NCI-H1436 treated with DMSO at 0.1 percent for 48 hours (cell line): ENCODE results near the gene MPO.

Experiments used
- DNase-seq: peaks from one replicate; lab custom pipeline; 2025; lab: John Stamatoyannopoulos, UW

The MPO gene

DNA sequence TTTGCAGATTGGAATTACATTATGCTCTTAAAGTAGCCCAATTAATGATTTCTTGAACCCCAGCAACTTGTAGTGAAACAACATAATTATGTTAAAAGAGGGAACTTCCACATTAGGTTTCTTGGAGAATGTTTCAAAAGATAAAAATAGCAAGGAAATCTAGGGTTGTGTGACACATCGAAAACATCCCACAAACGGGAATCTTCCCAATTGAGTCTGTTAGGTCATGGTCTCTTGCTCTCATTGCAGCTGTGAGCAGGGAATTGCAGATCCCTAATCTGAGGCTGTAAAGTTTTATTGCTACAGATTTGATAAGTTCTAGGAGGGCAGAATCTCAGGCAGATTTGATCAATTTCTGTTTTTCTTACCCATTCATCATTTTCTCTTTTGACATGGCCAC is 49.1 kb downstream of the MPO start:
- DNase-seq = no peak

DNA sequence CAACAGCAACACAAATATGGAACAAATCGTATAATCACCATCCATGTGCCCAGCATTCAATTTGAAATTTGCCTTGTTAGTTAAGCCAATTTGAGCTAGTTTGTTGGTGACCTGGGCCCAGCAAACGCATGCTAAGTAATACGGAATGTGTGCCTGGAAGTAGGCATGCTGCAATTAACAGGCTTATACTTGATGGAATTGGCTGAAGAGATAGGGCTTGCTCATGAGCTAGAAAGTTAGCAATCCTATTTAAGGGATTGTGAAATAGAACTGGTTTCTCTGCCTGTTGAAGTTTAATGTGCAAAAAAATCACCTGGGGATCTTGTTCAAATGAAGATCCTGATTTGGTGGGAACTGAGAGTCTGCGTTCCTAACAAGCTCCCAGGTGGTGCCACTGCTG is 50.9 kb downstream of the MPO start:
- DNase-seq = no peak

DNA sequence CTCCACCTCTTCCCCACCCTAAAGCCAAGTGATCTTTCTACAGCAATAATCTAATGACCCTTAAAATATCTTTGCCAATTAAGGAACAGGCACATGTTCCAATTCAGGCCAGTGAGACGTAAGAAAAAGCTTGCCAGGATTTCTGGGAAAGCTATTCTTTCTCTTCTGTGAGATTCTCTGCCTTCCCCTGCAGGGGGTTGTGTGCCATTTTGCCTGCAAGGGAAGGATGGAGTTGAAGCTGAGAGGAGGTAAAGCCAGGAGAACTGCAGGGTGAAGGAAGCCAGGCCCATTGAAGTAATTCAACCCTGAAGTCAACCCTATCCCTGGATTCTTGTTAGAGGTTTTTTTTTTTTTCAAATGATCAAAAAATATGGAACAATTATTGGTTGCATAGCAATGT is 51.4 kb downstream of the MPO start:
- no peak for DNase-seq

DNA sequence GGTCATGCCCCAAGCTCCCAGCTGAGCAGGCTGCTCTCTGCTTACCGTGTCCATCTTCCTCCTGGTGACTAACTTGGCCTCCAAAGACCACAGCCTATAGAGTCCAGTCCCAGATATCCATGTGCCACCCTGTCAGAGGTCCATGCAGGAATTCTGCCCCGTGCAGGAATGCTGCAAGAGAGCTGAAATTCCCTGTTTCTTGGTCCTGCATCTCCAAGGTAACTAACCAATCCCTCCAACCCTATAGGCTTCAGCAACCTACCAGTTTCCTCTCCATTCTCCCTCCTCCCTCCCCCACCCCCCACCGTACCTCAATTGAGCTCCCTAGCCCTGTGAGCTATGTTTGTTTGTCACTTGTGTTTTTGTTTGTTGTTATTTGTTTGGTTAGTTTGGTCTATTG is 52.1 kb downstream of the MPO start:
- DNase-seq = no peak

DNA sequence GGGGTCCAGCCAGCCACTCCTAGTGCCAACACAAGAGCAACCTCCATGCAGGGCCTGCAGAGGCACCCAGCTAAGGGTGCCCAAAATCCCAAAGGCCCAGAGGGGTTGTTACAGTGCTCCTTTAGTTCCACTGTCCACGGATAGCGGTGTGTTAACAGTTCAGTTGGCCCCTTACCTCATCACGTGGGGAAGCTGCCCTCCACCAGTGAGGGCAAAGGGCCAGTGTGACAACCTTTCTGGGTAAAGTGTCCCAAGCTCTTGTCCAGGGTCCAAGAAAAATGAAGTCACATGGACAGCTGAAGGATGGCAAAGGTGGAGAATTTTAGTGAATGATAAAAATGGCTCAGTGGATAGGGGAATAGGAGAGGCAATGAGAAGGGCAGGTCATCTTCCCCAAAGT is 53.0 kb downstream of the MPO start:
- DNase-seq = no peak

DNA sequence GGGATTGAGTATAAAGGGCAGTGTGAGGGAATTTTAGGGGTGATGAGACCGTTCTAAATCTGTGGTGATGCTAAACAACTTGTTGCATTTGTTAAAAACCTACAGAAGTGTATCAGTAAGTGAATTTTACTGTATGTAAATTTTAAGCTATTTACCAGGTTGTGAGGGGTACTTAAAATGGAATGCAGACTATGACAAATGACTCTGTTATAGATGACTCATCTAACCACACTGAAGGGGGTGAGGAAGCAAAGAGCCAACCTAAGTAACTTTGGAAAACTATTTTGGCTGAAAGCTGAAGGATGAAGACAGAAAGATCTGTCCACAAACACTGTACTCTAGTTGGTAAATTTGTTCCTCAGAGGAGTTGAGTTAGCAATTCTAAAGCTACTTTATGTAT is 56.4 kb downstream of the MPO start:
- DNase-seq = no peak
